MCF 10A (cell line): ENCODE results near the gene DNAI4. TPM values are rescaled to one million over a fixed set of nuclear protein-coding genes. Genes with fewer than 3 reads are reported as not detected.

Experiments used
- BruUV-seq: library from RNA; stranded (reverse); fragments of 400-500 nt; replicated peaks from 2 replicates; lab custom pipeline; 2021; lab: Mats Ljungman, UMichigan
- CTCF ChIA-PET: fragments of 300-600 bp; sonication (Branson Sonifier 250); formaldehyde crosslinking; extraction: SDS; loops from one replicate; lab custom pipeline; 2021; ENCODE audit warnings: antibody characterized with exemption, inconsistent platforms; lab: Yijun Ruan, JAX
- POLR2A ChIA-PET: fragments of 300-600, 350-650 bp; sonication (Branson Sonifier 250); formaldehyde crosslinking; extraction: SDS; loops from one replicate; lab custom pipeline; 2020; ENCODE audit warnings: antibody characterized with exemption, inconsistent platforms; lab: Yijun Ruan, JAX
- DNase-seq: peaks from one replicate; pipeline ENCODE4 v3.0.0-alpha.2; 2018; ENCODE audit not compliant: unreplicated experiment
- H3K27ac Mint-ChIP-seq: one replicate; pipeline ENCODE4 v1.8.0; 2022; ENCODE audit warnings: mild to moderate bottlenecking, low read depth, mixed read lengths; ENCODE audit not compliant: unreplicated experiment
- H3K27me3 Mint-ChIP-seq: one replicate; pipeline ENCODE4 v1.8.0; 2022; ENCODE audit warnings: mixed read lengths; ENCODE audit not compliant: insufficient read depth, unreplicated experiment
- H3K36me3 Mint-ChIP-seq: one replicate; pipeline ENCODE4 v1.8.0; 2022; ENCODE audit warnings: mild to moderate bottlenecking, moderate library complexity, mixed read lengths; ENCODE audit not compliant: insufficient read depth, unreplicated experiment
- H3K4me1 Mint-ChIP-seq: one replicate; pipeline ENCODE4 v1.8.0; 2022; ENCODE audit warnings: mixed read lengths; ENCODE audit not compliant: insufficient read depth, unreplicated experiment
- H3K4me3 Mint-ChIP-seq: one replicate; pipeline ENCODE4 v1.8.0; 2022; ENCODE audit warnings: mild to moderate bottlenecking, moderate library complexity, mixed read lengths; ENCODE audit not compliant: unreplicated experiment
- H3K9me3 Mint-ChIP-seq: one replicate; pipeline ENCODE4 v1.8.0; 2022; ENCODE audit warnings: mixed read lengths; ENCODE audit not compliant: unreplicated experiment
- intact Hi-C: fragments of 100-400 bp; cut with micrococcal nuclease; formaldehyde crosslinking; loops from 2 replicates; pipeline ENCODE4 v1.14.1; 2022
- total RNA-seq: library from RNA; stranded (reverse); gene quantifications from 2 replicates; pipeline ENCODE4 v1.2.3, GENCODE V29; 2022
- TF ChIP-seq, protein P1 (sequence below): fragments of 200-600 bp; IDR thresholded peaks from one replicate; pipeline ENCODE4 v1.8.0; 2022; ENCODE audit warnings: antibody characterized with exemption, mild to moderate bottlenecking; ENCODE audit not compliant: unreplicated experiment

Gene DNAI4
- total RNA-seq, 1 experiment from 2014 or later: 7.2 TPM

GRCh38 chr1:66925944-66926343 is 1.3 kb upstream of the DNAI4 start:
- H3K27me3 Mint-ChIP-seq: no peaks in the 10 kb centered on the region
- TF ChIP-seq, protein P1, sequence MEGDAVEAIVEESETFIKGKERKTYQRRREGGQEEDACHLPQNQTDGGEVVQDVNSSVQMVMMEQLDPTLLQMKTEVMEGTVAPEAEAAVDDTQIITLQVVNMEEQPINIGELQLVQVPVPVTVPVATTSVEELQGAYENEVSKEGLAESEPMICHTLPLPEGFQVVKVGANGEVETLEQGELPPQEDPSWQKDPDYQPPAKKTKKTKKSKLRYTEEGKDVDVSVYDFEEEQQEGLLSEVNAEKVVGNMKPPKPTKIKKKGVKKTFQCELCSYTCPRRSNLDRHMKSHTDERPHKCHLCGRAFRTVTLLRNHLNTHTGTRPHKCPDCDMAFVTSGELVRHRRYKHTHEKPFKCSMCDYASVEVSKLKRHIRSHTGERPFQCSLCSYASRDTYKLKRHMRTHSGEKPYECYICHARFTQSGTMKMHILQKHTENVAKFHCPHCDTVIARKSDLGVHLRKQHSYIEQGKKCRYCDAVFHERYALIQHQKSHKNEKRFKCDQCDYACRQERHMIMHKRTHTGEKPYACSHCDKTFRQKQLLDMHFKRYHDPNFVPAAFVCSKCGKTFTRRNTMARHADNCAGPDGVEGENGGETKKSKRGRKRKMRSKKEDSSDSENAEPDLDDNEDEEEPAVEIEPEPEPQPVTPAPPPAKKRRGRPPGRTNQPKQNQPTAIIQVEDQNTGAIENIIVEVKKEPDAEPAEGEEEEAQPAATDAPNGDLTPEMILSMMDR: no peak
- ChIA-PET POLR2A (interaction anchor here (0.7 to 3.2 kb wide), 11 partner anchors 9 to 1978 kb away, joined by 3 to 76 read pairs (median 3); no protein-coding TSS in a partner anchor), CTCF (interaction anchor here (0.6 to 1.8 kb wide), 3 partner anchors 10 to 652 kb away, joined by 3 to 4 read pairs (median 4); no protein-coding TSS in a partner anchor)
- H3K27ac Mint-ChIP-seq: peak overlapping the region; percentile 96
- peaks cover 41% of the 10 kb centered on the region for H3K4me1 Mint-ChIP-seq
- no TSS peak for BruUV-seq
- intact Hi-C loops: loop anchor here (1.0 to 10.0 kb wide), 3 partner anchors 126 to 651 kb away; partner anchors contain the start of gene SLC35D1
- DNase-seq: peak; percentile 29
- peak overlapping the region; percentile 95 for H3K4me3 Mint-ChIP-seq
- no peaks in the 10 kb centered on the region for H3K9me3 Mint-ChIP-seq
- peaks cover 24% of the 10 kb centered on the region for H3K36me3 Mint-ChIP-seq

DNA sequence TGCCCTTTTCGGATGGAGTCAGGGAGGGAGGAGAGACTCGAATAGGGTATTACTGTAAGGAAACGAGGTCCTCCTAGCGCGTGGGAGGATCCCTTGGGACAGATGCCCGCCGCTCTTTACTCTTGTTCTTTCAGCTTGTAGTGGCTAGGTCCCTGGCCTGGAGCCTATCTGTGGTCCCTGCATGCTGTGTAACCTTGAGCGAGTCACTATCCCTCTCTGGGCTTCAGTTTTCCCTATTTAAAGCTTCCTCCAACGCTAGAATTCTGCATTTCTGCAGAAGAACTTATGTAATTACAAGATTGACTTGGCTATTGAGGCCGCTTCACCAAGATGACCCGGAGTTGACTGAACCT is 878 bp upstream of the DNAI4 start:
- H3K27ac Mint-ChIP-seq: peak overlapping the region; percentile 96
- ChIA-PET POLR2A (interaction anchor here (0.7 to 3.2 kb wide), 18 partner anchors 9 to 1977 kb away, joined by 3 to 76 read pairs (median 4); partner anchors contain the start of gene SLC35D1), CTCF (interaction anchor here (0.9 to 1.8 kb wide), 2 partner anchors 10 to 160 kb away, joined by 3 to 4 read pairs; no protein-coding TSS in a partner anchor)
- TF ChIP-seq, protein P1: no peak
- peak overlapping the region; percentile 95 for H3K4me3 Mint-ChIP-seq
- intact Hi-C loops: loop anchor here (1.0 to 10.0 kb wide), 3 partner anchors 127 to 651 kb away; partner anchors contain the start of gene SLC35D1
- H3K9me3 Mint-ChIP-seq: no peaks in the 10 kb centered on the region
- H3K27me3 Mint-ChIP-seq: no peaks in the 10 kb centered on the region
- peaks cover 25% of the 10 kb centered on the region for H3K36me3 Mint-ChIP-seq
- H3K4me1 Mint-ChIP-seq: peaks cover 43% of the 10 kb centered on the region
- BruUV-seq: no TSS peak
- no peak for DNase-seq

- no TSS peak for BruUV-seq
- Mint-ChIP-seq H3K4me3 (no peak overlapping the region), H3K9me3 (no peaks in the 10 kb centered on the region), H3K36me3 (peaks cover 19% of the 10 kb centered on the region), H3K27ac (no peak overlapping the region), H3K4me1 (peaks cover 20% of the 10 kb centered on the region), H3K27me3 (no peaks in the 10 kb centered on the region)
- intact Hi-C loops: loop anchor here (10.0 kb wide), 1 partner anchor 646 kb away; no protein-coding TSS in a partner anchor
- ChIA-PET CTCF (interaction anchor here (1.8 kb wide), 1 partner anchor 155 kb away, joined by 6 read pairs; no protein-coding TSS in a partner anchor), POLR2A (interaction anchor here (0.6 kb wide), 1 partner anchor 147 kb away, joined by 3 read pairs; no protein-coding TSS in a partner anchor)
- TF ChIP-seq, protein P1: no peak
- no peak for DNase-seq
These were observed 4.1 kb downstream of the DNAI4 start for GRCh38 chr1:66920543-66920942.

GRCh38 chr1:66919828-66920227 is 4.8 kb downstream of the DNAI4 start:
- Mint-ChIP-seq H3K4me1 (peaks cover 20% of the 10 kb centered on the region), H3K27ac (no peak overlapping the region), H3K36me3 (peaks cover 12% of the 10 kb centered on the region), H3K9me3 (no peaks in the 10 kb centered on the region), H3K4me3 (no peak overlapping the region), H3K27me3 (no peaks in the 10 kb centered on the region)
- POLR2A ChIA-PET: no interaction called here
- CTCF ChIA-PET: interaction anchor here (0.9 to 1.8 kb wide), 2 partner anchors 12 to 154 kb away, joined by 3 to 6 read pairs; no protein-coding TSS in a partner anchor
- TF ChIP-seq, protein P1: no peak
- intact Hi-C loops: loop anchor here (10.0 kb wide), 1 partner anchor 645 kb away; no protein-coding TSS in a partner anchor
- DNase-seq: no peak
- BruUV-seq: no TSS peak
